ENCODE results near the gene ATP2A3.

The ATP2A3 gene

DNA sequence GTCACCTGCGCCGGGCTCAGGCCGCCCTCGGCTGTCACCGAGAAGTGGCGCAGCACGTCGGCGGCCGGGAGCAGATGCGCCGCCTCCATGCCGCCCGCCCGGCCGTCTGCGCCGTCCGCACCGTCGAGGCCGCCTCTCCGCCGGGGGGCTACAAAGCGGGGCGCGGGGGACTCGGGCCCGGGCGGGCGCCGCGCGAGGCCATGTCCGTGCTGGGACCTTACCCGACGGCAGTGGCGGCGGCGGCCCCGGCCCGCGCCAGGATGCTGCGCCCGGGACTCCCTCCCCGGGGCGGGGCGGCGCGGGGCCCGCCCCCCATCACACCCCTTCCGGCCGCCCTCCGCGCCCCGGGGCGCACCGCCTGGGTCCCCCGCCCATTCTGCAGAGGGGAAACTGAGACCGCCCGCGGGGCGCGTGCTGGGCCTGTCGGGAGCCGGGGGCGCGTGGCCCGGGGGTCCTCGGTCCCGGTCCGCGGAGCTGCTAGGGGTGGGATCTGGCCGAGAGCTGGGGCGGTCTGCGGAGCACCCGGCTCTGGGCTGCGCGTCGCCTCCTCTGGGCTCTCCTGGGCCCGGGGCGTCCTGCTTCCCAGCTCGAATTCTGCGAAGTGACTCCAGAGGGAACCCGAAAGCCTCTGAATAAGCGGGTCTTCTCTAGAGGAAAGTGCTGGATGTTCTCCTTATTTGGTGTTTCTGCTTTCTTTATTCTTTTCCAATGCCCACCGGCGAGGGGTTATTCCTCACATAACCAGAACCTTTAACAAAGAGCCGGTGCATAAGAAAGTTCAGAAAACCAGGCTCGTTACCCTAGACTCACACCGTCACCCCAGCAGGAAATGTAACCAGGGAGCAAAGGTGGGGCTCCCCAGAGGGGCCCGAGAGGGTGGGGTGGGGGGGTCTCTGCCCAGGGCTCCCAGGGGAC is at the start of gene ATP2A3:
Gene ATP2A3, minus strand, starts transcription at position 235 of the 915 bp plus-strand sequence. Its CDS starts 146 bp downstream, at position 89.
- ChIA-PET CTCF (interaction anchor here (1.3 kb wide), 1 partner anchor 50 kb away, joined by 5 read pairs; no protein-coding TSS in a partner anchor), POLR2A (interaction anchor here (1.1 to 1.7 kb wide), 2 partner anchors 8 to 29 kb away, joined by 3 to 5 read pairs; no protein-coding TSS in a partner anchor)
- no peak for TF ChIP-seq ZNF384 (IDR thresholded peaks at IDR 0.05)
- no peak for TF ChIP-seq BHLHE40 (IDR thresholded peaks at IDR 0.05; ENCODE audit: borderline replicate concordance)
- TF ChIP-seq FOXK2 (IDR thresholded peaks at IDR 0.05): no peak
- no peak for DNase-seq (ENCODE audit: extremely low spot score)

DNA sequence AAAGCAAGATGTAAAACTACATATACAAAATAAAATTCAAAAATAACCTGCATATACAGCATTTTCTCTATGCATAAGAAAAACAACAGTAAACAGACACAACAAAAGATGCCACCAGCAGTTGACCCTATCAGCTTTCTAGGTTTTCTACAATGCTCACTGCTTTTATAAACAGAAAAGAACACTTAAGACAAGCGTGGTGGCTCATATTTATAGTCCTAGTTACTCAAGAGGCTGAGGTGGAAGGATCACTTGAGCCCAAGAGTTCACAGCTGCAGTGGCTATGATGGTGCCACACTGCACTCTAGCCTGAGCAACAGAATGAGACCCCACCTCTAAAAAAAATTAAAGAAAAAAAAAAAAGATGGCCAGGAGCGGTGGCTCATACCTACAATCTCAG is 46.5 kb upstream of the ATP2A3 start:
- no peak for TF ChIP-seq BHLHE40 (IDR thresholded peaks at IDR 0.05; ENCODE audit: borderline replicate concordance)
- no peak for TF ChIP-seq ARNT (IDR thresholded peaks at IDR 0.05)
- TF ChIP-seq LEF1 (IDR thresholded peaks at IDR 0.05; ENCODE audit: borderline replicate concordance): no peak
- TF ChIP-seq, protein P1, sequence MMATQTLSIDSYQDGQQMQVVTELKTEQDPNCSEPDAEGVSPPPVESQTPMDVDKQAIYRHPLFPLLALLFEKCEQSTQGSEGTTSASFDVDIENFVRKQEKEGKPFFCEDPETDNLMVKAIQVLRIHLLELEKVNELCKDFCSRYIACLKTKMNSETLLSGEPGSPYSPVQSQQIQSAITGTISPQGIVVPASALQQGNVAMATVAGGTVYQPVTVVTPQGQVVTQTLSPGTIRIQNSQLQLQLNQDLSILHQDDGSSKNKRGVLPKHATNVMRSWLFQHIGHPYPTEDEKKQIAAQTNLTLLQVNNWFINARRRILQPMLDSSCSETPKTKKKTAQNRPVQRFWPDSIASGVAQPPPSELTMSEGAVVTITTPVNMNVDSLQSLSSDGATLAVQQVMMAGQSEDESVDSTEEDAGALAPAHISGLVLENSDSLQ (IDR thresholded peaks at IDR 0.05): no peak
- TF ChIP-seq NFRKB (IDR thresholded peaks at IDR 0.05): no peak
- TF ChIP-seq FOXM1 (IDR thresholded peaks at IDR 0.05; ENCODE audit: borderline replicate concordance): no peak
- TF ChIP-seq CTBP1 (IDR thresholded peaks at IDR 0.05; ENCODE audit: borderline replicate concordance): no peak
- TF ChIP-seq FOXK2 (IDR thresholded peaks at IDR 0.05): no peak
- DNase-seq (ENCODE audit: extremely low spot score): no peak
- ChIA-PET CTCF (no interaction called here), POLR2A (no interaction called here)

DNA sequence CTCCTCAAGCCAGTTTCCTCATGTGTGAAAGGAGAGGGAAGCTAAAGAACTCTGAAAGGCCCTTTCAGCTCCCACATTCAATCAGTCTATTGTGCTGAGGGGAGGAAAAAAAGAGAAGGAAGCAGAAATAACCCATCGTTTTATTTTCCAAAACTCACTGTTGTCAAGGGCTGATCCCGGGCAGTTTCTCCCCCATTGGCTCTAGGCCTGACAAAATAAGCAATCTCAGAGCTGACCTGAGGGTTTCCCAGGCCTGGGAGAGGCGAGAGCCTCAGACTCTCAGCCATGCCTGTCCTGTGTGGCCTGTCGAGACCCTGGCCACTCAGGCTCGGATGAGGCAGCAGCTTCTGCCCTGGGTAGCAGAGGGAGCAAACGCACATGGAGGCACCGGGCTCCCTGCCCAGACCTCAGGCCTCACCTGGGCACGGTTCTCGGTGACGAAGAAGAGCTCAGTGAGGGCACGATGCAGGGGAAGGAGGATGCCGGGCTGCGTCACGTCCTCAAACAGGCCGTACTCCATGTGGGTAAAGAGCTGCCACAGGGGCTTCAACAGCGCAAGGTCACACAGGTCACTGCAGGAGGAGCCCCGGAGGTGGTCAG is 45.0 kb upstream of the ATP2A3 start:
- ChIA-PET CTCF (interaction anchor here (0.6 to 2.6 kb wide), 2 partner anchors 95 to 287 kb away, joined by 3 to 12 read pairs; no protein-coding TSS in a partner anchor), POLR2A (no interaction called here)
- DNase-seq (ENCODE audit: extremely low spot score): no peak

DNA sequence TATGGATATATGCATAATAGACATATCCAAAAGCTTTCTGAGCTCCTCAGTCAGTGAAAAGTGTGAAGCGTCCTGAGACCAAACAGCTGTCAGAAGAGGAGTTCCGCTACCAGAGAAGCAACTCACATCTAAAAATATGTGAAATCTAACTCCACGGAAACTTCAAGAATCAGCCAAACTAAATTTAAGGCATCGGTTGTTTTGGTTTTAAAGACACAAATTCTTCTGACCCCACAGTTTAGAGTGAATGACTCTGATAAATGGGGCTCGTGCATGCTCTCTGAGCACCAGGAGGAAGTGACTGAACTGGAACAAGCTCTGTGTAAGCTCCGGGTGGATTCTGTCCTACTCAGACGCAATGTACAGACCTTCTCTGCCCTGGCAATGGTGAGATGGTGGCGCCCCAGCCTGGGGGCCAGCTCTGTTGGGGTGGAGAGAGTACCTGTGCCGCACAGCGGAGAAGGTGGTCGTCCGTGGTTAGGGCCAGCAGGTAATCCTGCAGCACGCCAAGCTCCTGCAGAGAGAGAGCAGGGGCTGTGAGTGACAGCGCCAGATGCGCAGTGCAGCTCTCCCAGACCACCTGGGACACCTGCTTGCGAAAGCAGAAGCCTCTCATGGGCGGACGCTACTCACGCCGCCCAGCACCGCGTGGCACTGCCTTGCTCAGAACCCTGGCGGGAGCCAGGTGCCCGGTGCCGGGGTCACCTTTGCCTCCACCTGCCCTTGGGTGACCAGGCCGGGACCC is 44.4 kb upstream of the ATP2A3 start:
- CTCF ChIA-PET: interaction anchor here (0.6 to 2.6 kb wide), 2 partner anchors 95 to 286 kb away, joined by 3 to 12 read pairs; no protein-coding TSS in a partner anchor
- DNase-seq (ENCODE audit: extremely low spot score): no peak
- POLR2A ChIA-PET: no interaction called here
- TF ChIP-seq SUZ12 (IDR thresholded peaks at IDR 0.05) (no peak), ARNT (IDR thresholded peaks at IDR 0.05) (no peak), BHLHE40 (IDR thresholded peaks at IDR 0.05; ENCODE audit: borderline replicate concordance) (no peak), FOXA1 (IDR thresholded peaks at IDR 0.05) (no peak)

More for the DNA sequence above, 45.0 kb upstream of the ATP2A3 start:
- TF ChIP-seq ELF4 (IDR thresholded peaks at IDR 0.05) (no peak), SUZ12 (IDR thresholded peaks at IDR 0.05) (no peak), CTBP1 (IDR thresholded peaks at IDR 0.05; ENCODE audit: borderline replicate concordance) (no peak), HDGF (IDR thresholded peaks at IDR 0.05; ENCODE audit: borderline replicate concordance) (no peak), ZNF384 (IDR thresholded peaks at IDR 0.05) (no peak), FOXM1 (IDR thresholded peaks at IDR 0.05; ENCODE audit: borderline replicate concordance) (no peak), SP1 (IDR thresholded peaks at IDR 0.05) (no peak), FOXK2 (IDR thresholded peaks at IDR 0.05) (no peak), L3MBTL2 (conservative IDR thresholded peaks at IDR 0.05) (no peak), BHLHE40 (IDR thresholded peaks at IDR 0.05; ENCODE audit: borderline replicate concordance) (no peak), NFRKB (IDR thresholded peaks at IDR 0.05) (no peak), TARDBP (IDR thresholded peaks at IDR 0.05) (no peak), FOXA1 (IDR thresholded peaks at IDR 0.05) (no peak), LEF1 (IDR thresholded peaks at IDR 0.05; ENCODE audit: borderline replicate concordance) (no peak)
- TF ChIP-seq, protein P1 (IDR thresholded peaks at IDR 0.05): no peak

DNA sequence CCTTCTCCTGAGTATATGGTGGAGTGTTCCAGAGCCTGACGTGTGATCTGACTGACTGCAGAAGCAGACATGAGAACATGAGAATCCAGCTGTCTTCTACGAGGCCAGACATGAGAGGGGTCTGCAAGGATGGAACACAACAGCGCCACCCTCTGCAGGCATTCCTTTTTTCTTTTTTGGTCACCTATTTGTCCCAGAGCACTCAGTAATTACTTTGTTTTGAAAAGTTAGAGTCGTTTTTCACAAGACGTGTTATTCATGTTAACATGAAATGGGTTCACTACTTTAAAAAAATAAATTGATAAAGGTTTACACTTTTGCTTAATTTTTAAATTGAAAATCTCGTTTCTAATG is 43.8 kb upstream of the ATP2A3 start:
- DNase-seq (ENCODE audit: extremely low spot score): no peak
- ChIA-PET POLR2A (no interaction called here), CTCF (interaction anchor here (2.6 kb wide), 1 partner anchor 94 kb away, joined by 12 read pairs; no protein-coding TSS in a partner anchor)
- TF ChIP-seq LEF1 (IDR thresholded peaks at IDR 0.05; ENCODE audit: borderline replicate concordance): no peak
- TF ChIP-seq ZNF384 (IDR thresholded peaks at IDR 0.05): no peak
- TF ChIP-seq HDGF (IDR thresholded peaks at IDR 0.05; ENCODE audit: borderline replicate concordance): no peak
- TF ChIP-seq ELF4 (IDR thresholded peaks at IDR 0.05): no peak
- no peak for TF ChIP-seq FOXK2 (IDR thresholded peaks at IDR 0.05)
- TF ChIP-seq SUZ12 (IDR thresholded peaks at IDR 0.05): no peak
- TF ChIP-seq FOXM1 (IDR thresholded peaks at IDR 0.05; ENCODE audit: borderline replicate concordance): no peak
- TF ChIP-seq CTBP1 (IDR thresholded peaks at IDR 0.05; ENCODE audit: borderline replicate concordance): no peak
- TF ChIP-seq BHLHE40 (IDR thresholded peaks at IDR 0.05; ENCODE audit: borderline replicate concordance): no peak
- TF ChIP-seq FOXA1 (IDR thresholded peaks at IDR 0.05): no peak
- no peak for TF ChIP-seq ARNT (IDR thresholded peaks at IDR 0.05)
- TF ChIP-seq, protein P1 (IDR thresholded peaks at IDR 0.05): no peak
- TF ChIP-seq L3MBTL2 (conservative IDR thresholded peaks at IDR 0.05): no peak
- no peak for TF ChIP-seq NFRKB (IDR thresholded peaks at IDR 0.05)
- TF ChIP-seq SP1 (IDR thresholded peaks at IDR 0.05): no peak

Data from HEK293T (cell line).